A549 (cell line): ENCODE measurements around the gene MYB.

ENCODE experiments used
- BHLHE40 ChIP-seq: IDR thresholded peaks from 2 replicates; pipeline ENCODE4 v1.6.1; 2012; ENCODE audit warnings: low read depth, low read length, inconsistent platforms
- CBX2 ChIP-seq: fragments of 200-600 bp; sonication (generic); IDR thresholded peaks from 2 replicates; pipeline ENCODE4 v1.6.1; 2016; ENCODE audit warnings: low read depth, mild to moderate bottlenecking, borderline replicate concordance
- CTCF ChIP-seq: fragments of >200 bp; sonication (Bioruptor Twin); formaldehyde crosslinking; IDR thresholded peaks from 3 replicates; pipeline ENCODE4 v1.5.1; 2016
- EP300 ChIP-seq, 2 experiments: fragments of >200 bp; sonication (Bioruptor Twin); formaldehyde crosslinking; IDR thresholded peaks; 2 replicates in 1 of 2; 3 replicates in 1 of 2; pipeline ENCODE4 v1.6.1; 2016 to 2017
- HOXA7 ChIP-seq: fragments of 250-450 bp; sonication (Bioruptor Pico); IDR thresholded peaks from 2 replicates; pipeline ENCODE4 v1.5.0; 2020; ENCODE audit warnings: mild to moderate bottlenecking, moderate library complexity
- PBX3 ChIP-seq: IDR thresholded peaks from 2 replicates; pipeline ENCODE4 v1.6.1; 2012
- POLR2AphosphoS2 ChIP-seq: conservative IDR thresholded peaks from 2 replicates; pipeline ENCODE4 v1.6.1; 2012; ENCODE audit warnings: low read length, improper control_type of control experiment, inconsistent platforms
- RAD21 ChIP-seq, 2 experiments: fragments of >200 bp in 1 of 2; sonication (Bioruptor Twin) in 1 of 2; formaldehyde crosslinking in 1 of 2; IDR thresholded peaks in 1 of 2; conservative IDR thresholded peaks in 1 of 2; 2 replicates in 1 of 2; 3 replicates in 1 of 2; pipeline ENCODE4 v1.6.1; 2012 to 2018; ENCODE audit warnings: inconsistent platforms in 1 of 2
- RCOR1 ChIP-seq: fragments of 150-350 bp; IDR thresholded peaks from 2 replicates; pipeline ENCODE4 v1.6.1; 2014; ENCODE audit warnings: antibody characterized with exemption, low read length, low read depth
- RNF2 ChIP-seq: fragments of 200-600 bp; sonication (generic); IDR thresholded peaks from 2 replicates; pipeline ENCODE4 v1.6.1; 2016; ENCODE audit warnings: low read depth, mild to moderate bottlenecking, antibody characterized with exemption, moderate library complexity, borderline replicate concordance
- USF2 ChIP-seq: fragments of 450-650 bp; IDR thresholded peaks from 2 replicates; pipeline ENCODE4 v1.6.1; 2014; ENCODE audit warnings: antibody characterized with exemption
- ZC3H11A ChIP-seq: fragments of 450-650 bp; IDR thresholded peaks from 2 replicates; pipeline ENCODE4 v1.6.1; 2014; ENCODE audit warnings: antibody characterized with exemption, mild to moderate bottlenecking

GRCh38 chr6:135195522-135195921, 14.4 kb downstream of the MYB start:
- TF ChIP-seq CTCF (no peak), USF2 (no peak), RAD21 (conservative IDR thresholded peaks at IDR 0.05 in 1 of 2, IDR thresholded peaks at IDR 0.05 in 1 of 2) (no peak), BHLHE40 (no peak), PBX3 (no peak), EP300 (IDR thresholded peaks at IDR 0.05) (no peak), ZC3H11A (no peak), HOXA7 (CRISPR knock-in tag) (no peak), CBX2 (no peak), RNF2 (no peak), RCOR1 (no peak), POLR2AphosphoS2 (no peak)
